ENCODE data around the gene MMP11. TPM values are rescaled to one million over a fixed set of nuclear protein-coding genes. Genes with fewer than 3 reads are reported as not detected.

Gene MMP11
- total RNA-seq, 4 donors from 2014 or later, result 7.6 to 35.8 (median 8.7) TPM; not detected in 1

GRCh38 chr22:23750714-23751440, 21.8 kb upstream of the MMP11 start, which contains the start of gene ZNF70:
Gene ZNF70 (minus strand): TSS chr22:23751112. CDS start chr22:23745140, 5,972 bp downstream.
- peak within 1 kb of the TSS; percentile 54 to 90 for H3K4me3 ChIP-seq
- H3K4me1 ChIP-seq, result no peaks in the 10 kb centered on the region
- peak; percentile 77 to 84 for DNase-seq
- H3K27me3 ChIP-seq, result no peaks in the 10 kb centered on the region
- intact Hi-C loops (cut with DNase I; ENCODE audit: low total_unique reads), result no loop called here
- TF ChIP-seq, protein P1, sequence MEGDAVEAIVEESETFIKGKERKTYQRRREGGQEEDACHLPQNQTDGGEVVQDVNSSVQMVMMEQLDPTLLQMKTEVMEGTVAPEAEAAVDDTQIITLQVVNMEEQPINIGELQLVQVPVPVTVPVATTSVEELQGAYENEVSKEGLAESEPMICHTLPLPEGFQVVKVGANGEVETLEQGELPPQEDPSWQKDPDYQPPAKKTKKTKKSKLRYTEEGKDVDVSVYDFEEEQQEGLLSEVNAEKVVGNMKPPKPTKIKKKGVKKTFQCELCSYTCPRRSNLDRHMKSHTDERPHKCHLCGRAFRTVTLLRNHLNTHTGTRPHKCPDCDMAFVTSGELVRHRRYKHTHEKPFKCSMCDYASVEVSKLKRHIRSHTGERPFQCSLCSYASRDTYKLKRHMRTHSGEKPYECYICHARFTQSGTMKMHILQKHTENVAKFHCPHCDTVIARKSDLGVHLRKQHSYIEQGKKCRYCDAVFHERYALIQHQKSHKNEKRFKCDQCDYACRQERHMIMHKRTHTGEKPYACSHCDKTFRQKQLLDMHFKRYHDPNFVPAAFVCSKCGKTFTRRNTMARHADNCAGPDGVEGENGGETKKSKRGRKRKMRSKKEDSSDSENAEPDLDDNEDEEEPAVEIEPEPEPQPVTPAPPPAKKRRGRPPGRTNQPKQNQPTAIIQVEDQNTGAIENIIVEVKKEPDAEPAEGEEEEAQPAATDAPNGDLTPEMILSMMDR (IDR thresholded peaks at IDR 0.05), result peak in 1 of 4 experiments; percentile 23
- TF ChIP-seq POLR2A (IDR thresholded peaks at IDR 0.05), result peak in 1 of 2 donors; percentile 60
- peak within 1 kb of the TSS; percentile 79 for H3K27ac ChIP-seq
- H3K36me3 ChIP-seq, result no peaks in the 10 kb centered on the region
- H3K9me3 ChIP-seq, result no peaks in the 10 kb centered on the region

DNA sequence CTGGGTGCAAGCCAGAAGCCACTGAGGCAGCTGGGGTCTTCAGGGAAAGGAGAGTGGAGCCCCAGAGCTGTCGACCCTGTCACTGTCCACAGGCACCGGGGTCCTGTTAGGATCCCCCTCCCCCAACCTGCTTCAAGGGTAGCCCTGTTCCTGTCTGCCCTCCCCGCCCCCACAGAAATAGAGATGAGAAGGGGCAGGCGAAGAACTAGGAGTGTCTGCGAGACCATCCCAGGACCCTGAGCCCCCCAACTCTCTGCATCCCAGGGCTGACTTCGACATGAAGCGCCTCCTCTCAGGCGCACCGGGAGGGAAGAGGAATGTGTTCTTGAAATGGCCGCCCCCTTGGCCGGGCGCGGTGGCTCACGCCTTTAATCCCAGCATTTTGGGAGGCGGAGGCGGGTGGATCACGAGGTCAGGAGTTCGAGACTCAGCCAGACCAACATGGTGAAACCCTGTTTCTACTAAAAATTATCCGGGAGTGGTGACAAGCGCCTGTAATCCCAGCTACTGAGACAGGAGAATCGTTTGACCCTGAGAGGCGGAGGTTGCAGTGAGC, 21.1 kb upstream of the MMP11 start:
- H3K27ac ChIP-seq, result peak overlapping the region; percentile 79
- no peaks in the 10 kb centered on the region for H3K4me1 ChIP-seq
- H3K27me3 ChIP-seq, result no peaks in the 10 kb centered on the region
- peak in 1 of 2 donors; percentile 42 for DNase-seq
- H3K4me3 ChIP-seq, result peak overlapping the region; percentile 54 to 90
- H3K36me3 ChIP-seq, result no peaks in the 10 kb centered on the region
- no peaks in the 10 kb centered on the region for H3K9me3 ChIP-seq
- intact Hi-C loops (cut with DNase I; ENCODE audit: low total_unique reads), result no loop called here
- TF ChIP-seq POLR2A (IDR thresholded peaks at IDR 0.05), result no peak
- TF ChIP-seq, protein P1 (IDR thresholded peaks at IDR 0.05), result no peak

DNA sequence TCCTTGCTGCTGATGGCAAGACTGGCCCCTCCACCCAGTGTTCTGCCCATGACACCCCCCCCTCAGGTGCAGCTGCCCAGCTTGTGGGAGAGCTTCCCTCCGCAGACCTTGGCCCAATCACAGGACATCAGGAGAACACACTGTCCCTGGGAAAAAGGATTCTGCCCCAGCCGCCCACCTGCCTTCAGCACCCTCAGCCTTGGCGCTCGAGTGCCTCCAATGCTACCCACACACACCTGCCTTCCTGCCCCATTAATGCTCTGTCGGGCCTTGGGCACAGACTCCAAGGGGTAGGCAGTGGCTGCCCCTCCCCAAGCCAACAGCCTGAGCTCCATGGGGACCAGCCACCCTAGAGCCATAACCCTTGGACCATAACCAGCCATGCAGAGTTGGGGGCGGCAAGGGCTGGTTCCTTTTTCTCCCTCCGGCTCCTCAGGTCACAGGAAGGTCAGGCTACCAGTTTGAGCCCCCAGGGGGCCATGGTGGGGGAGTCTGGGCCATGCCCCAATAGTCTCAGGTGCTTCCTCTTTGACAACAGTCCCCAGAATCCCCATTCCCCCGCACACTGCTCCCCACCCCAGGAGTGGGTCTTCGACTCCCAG, 20.5 kb upstream of the MMP11 start:
- intact Hi-C loops (cut with DNase I; ENCODE audit: low total_unique reads), result no loop called here
- no peaks in the 10 kb centered on the region for H3K9me3 ChIP-seq
- no peak overlapping the region for H3K27ac ChIP-seq
- no peaks in the 10 kb centered on the region for H3K36me3 ChIP-seq
- no peaks in the 10 kb centered on the region for H3K4me1 ChIP-seq
- DNase-seq, result no peak
- no peak overlapping the region for H3K4me3 ChIP-seq
- TF ChIP-seq, protein P1 (IDR thresholded peaks at IDR 0.05), result no peak
- TF ChIP-seq POLR2A (IDR thresholded peaks at IDR 0.05), result no peak
- H3K27me3 ChIP-seq, result no peaks in the 10 kb centered on the region

DNA sequence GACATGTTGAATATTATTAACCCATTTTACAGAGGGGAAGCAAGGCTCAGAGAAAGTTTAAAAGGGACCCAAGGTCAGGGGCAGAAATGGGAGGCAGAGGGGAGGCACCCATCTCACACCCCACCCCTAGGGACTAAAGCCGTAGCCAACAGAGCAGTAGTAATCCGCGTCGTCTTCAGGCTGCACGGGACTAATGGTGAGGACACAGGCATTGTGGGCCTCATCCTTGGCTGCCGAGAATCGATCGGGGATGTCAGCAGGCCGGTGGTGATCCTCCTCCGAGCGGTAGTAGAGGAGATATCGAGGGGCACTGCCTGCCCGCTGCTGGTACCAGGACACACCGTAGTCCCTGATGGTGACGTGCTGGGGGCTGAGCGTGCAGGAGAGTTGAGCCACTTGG, 19.9 kb upstream of the MMP11 start:
- no peaks in the 10 kb centered on the region for H3K36me3 ChIP-seq
- TF ChIP-seq POLR2A (IDR thresholded peaks at IDR 0.05), result no peak
- TF ChIP-seq, protein P1 (IDR thresholded peaks at IDR 0.05), result no peak
- H3K9me3 ChIP-seq, result no peaks in the 10 kb centered on the region
- no peaks in the 10 kb centered on the region for H3K27me3 ChIP-seq
- no peak overlapping the region for H3K4me3 ChIP-seq
- no peaks in the 10 kb centered on the region for H3K4me1 ChIP-seq
- DNase-seq, result no peak
- intact Hi-C loops (cut with DNase I; ENCODE audit: low total_unique reads), result no loop called here
- H3K27ac ChIP-seq, result no peak overlapping the region

- no peak for DNase-seq
- Histone ChIP-seq H3K4me3 (no peak overlapping the region), H3K9me3 (no peaks in the 10 kb centered on the region), H3K27me3 (no peaks in the 10 kb centered on the region), H3K4me1 (no peaks in the 10 kb centered on the region), H3K36me3 (no peaks in the 10 kb centered on the region), H3K27ac (no peak overlapping the region)
- intact Hi-C loops (cut with DNase I; ENCODE audit: low total_unique reads), result no loop called here
- TF ChIP-seq, protein P1 (IDR thresholded peaks at IDR 0.05), result no peak
Measured at GRCh38 chr22:23753385-23753784, 19.3 kb upstream of the MMP11 start.
